Measurements from ENCODE around the gene ARHGAP29.

DNA sequence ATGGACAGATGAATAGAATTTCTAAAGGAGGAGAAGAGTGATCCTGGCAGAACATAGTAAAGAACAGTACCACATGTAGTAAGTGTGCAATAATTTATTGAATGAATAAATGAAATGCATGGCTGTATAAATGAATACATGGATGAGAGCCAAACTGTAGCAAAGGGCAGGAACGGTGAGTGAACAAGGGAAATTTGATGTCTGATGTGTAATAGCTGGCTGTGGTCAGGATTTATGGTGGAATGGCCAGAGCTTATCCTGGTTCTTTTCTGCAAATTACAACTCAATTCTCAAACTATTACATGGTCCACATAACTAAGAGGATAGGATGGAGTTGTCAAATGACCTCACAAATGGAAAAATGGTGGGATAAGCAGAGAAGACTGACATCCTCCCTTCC, 43.2 kb upstream of the ARHGAP29 start:
- TF ChIP-seq, protein P1, sequence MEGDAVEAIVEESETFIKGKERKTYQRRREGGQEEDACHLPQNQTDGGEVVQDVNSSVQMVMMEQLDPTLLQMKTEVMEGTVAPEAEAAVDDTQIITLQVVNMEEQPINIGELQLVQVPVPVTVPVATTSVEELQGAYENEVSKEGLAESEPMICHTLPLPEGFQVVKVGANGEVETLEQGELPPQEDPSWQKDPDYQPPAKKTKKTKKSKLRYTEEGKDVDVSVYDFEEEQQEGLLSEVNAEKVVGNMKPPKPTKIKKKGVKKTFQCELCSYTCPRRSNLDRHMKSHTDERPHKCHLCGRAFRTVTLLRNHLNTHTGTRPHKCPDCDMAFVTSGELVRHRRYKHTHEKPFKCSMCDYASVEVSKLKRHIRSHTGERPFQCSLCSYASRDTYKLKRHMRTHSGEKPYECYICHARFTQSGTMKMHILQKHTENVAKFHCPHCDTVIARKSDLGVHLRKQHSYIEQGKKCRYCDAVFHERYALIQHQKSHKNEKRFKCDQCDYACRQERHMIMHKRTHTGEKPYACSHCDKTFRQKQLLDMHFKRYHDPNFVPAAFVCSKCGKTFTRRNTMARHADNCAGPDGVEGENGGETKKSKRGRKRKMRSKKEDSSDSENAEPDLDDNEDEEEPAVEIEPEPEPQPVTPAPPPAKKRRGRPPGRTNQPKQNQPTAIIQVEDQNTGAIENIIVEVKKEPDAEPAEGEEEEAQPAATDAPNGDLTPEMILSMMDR (conservative IDR thresholded peaks at IDR 0.05), result no peak
- TF ChIP-seq ZFX (IDR thresholded peaks at IDR 0.05), result no peak

All from C4-2B (cell line).